Natural killer cell (primary cell): ENCODE data around the gene HOXC12. TPM values are rescaled to one million over a fixed set of nuclear protein-coding genes. Genes with fewer than 3 reads are reported as not detected.

Experiments used
- ATAC-seq, 3 donors: fragments of 150-1000 bp in 2 of 3; fragments of 200-7000 bp in 1 of 3; cut with Tn5 transposase; 1 replicate in 1 of 3; 2 replicates in 2 of 3; pipeline ENCODE4 v1.10.0; 2021; ENCODE audit warnings: mild to moderate bottlenecking in 2 of 3, moderate library complexity in 2 of 3
- DNase-seq, 2 donors: peaks; one replicate each; pipeline versions ENCODE4 v3.0.0 to v3.0.0-alpha.2; 2013 to 2021; ENCODE audit warnings: mixed read lengths in 1 of 2
- H3K27ac ChIP-seq: one replicate; pipeline ENCODE4 v1.5.1; 2013; ENCODE audit warnings: mild to moderate bottlenecking, low read length
- H3K27me3 ChIP-seq: one replicate; pipeline ENCODE4 v1.6.1; 2013; ENCODE audit warnings: low read length; ENCODE audit not compliant: control insufficient read depth, insufficient read depth
- H3K36me3 ChIP-seq: one replicate; pipeline ENCODE4 v1.6.1; 2013; ENCODE audit warnings: low read length; ENCODE audit not compliant: control insufficient read depth, insufficient read depth
- H3K4me1 ChIP-seq: one replicate; pipeline ENCODE4 v1.6.1; 2013; ENCODE audit warnings: low read length; ENCODE audit not compliant: control insufficient read depth, insufficient read depth
- H3K4me3 ChIP-seq: one replicate; pipeline ENCODE4 v1.5.1; 2013; ENCODE audit warnings: low read length
- H3K9me3 ChIP-seq: one replicate; pipeline ENCODE4 v1.6.1; 2013; ENCODE audit warnings: low read length; ENCODE audit not compliant: control insufficient read depth, insufficient read depth
- H3K27ac Mint-ChIP-seq, 2 donors: one replicate each; pipeline ENCODE4 v1.8.0; 2022; ENCODE audit warnings: mild to moderate bottlenecking in 2 of 2, mixed read lengths in 2 of 2, moderate library complexity in 1 of 2
- H3K27me3 Mint-ChIP-seq, 2 donors: one replicate each; pipeline ENCODE4 v1.8.0; 2022; ENCODE audit warnings: low read depth in 2 of 2, mixed read lengths in 2 of 2
- H3K36me3 Mint-ChIP-seq: one replicate; pipeline ENCODE4 v1.8.0; 2022; ENCODE audit warnings: mixed read lengths
- H3K4me1 Mint-ChIP-seq, 2 donors: one replicate each; pipeline ENCODE4 v1.8.0; 2022; ENCODE audit warnings: mixed read lengths in 2 of 2
- H3K4me3 Mint-ChIP-seq: one replicate; pipeline ENCODE4 v1.8.0; 2022; ENCODE audit warnings: mild to moderate bottlenecking, moderate library complexity, mixed read lengths
- H3K9me3 Mint-ChIP-seq, 2 donors: one replicate each; pipeline ENCODE4 v1.8.0; 2022; ENCODE audit warnings: mixed read lengths in 2 of 2
- WGBS: methylation state at CpG from one replicate; pipeline ENCODE4 v1.1.7; 2013; ENCODE audit warnings: missing lambda C conversion rate; ENCODE audit not compliant: insufficient coverage; 5-methylcytosine and 5-hydroxymethylcytosine counted together
- intact Hi-C: fragments of 100-400 bp; cut with micrococcal nuclease; formaldehyde crosslinking; loops from one replicate; pipeline ENCODE4 v1.14.2; 2022
- total RNA-seq, 4 donors: library from RNA; stranded (reverse); fragments of 120-200 nt in 1 of 4; gene quantifications; one replicate each; pipeline versions ENCODE4 v1.2.3 to v1.2.4, GENCODE V29; 2013 to 2022
- TF ChIP-seq, protein P1 (sequence below): fragments of 200-600 bp; IDR thresholded peaks from one replicate; pipeline ENCODE4 v1.8.0; 2022; ENCODE audit warnings: antibody characterized with exemption

Gene HOXC12
- total RNA-seq, 3 donors from 2014 or later (not counting 1 experiment from before 2014, with no cell fraction given): not detected

DNA sequence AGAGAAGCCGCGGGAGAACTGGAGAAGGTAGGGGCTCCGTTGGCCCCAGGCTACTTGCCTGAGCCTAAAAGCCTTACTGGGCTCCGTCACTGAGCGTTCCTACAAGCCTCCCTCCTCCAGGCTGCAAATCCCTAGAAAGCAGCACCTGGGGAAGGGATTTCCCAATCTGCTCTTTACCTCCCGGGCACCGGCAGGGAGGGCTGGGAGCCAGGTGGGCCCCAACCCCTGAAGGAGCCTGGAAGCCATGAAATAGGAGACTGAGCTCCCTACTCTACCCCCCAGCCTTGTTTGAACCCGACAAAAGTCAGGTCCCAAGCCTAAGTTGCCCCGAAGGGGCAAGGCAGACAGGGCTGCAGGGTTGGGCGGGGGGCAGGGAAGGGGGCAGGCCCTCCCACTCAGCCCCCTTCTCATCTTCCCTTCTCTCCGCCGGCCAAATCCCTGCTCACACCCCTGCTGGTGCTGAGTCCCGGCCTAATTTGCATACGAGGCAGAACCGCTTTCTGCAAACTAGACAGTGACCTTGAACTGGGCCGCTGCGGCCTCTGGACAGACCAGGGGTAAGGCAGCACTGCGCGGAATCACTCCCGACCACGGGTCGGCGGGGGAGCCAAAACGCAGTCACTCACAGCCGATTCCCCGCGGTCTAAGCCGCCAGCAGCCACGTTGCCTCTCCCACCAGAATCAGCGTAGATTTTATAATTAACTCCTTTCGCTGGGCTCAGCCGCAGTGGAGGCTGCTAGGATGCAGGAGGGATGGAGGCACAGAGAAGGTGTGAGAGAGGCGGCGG, 3.7 kb upstream of the HOXC12 start:
- H3K27me3 ChIP-seq: peaks cover 83% of the 10 kb centered on the region
- peaks cover 18% of the 10 kb centered on the region for H3K4me1 ChIP-seq
- peaks cover 4 to 5% of the 10 kb centered on the region in 2 donors for H3K4me1 Mint-ChIP-seq
- no peaks in the 10 kb centered on the region for H3K36me3 Mint-ChIP-seq
- no peak overlapping the region for H3K4me3 ChIP-seq
- ATAC-seq (no peak), DNase-seq (no peak)
- intact Hi-C loops: no loop called here
- peak overlapping the region; percentile 17 for H3K4me3 Mint-ChIP-seq
- H3K9me3 ChIP-seq: peaks cover 5% of the 10 kb centered on the region
- peak overlapping the region in 1 of 2 donors; percentile 75 for H3K27ac Mint-ChIP-seq
- WGBS: 8% methylated on average over 34 of the region's 34 CpGs
- H3K27me3 Mint-ChIP-seq: peaks cover 67 to 78% of the 10 kb centered on the region in 2 donors
- H3K9me3 Mint-ChIP-seq: no peaks in the 10 kb centered on the region
- no peaks in the 10 kb centered on the region for H3K36me3 ChIP-seq
- TF ChIP-seq, protein P1, sequence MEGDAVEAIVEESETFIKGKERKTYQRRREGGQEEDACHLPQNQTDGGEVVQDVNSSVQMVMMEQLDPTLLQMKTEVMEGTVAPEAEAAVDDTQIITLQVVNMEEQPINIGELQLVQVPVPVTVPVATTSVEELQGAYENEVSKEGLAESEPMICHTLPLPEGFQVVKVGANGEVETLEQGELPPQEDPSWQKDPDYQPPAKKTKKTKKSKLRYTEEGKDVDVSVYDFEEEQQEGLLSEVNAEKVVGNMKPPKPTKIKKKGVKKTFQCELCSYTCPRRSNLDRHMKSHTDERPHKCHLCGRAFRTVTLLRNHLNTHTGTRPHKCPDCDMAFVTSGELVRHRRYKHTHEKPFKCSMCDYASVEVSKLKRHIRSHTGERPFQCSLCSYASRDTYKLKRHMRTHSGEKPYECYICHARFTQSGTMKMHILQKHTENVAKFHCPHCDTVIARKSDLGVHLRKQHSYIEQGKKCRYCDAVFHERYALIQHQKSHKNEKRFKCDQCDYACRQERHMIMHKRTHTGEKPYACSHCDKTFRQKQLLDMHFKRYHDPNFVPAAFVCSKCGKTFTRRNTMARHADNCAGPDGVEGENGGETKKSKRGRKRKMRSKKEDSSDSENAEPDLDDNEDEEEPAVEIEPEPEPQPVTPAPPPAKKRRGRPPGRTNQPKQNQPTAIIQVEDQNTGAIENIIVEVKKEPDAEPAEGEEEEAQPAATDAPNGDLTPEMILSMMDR: no peak
- H3K27ac ChIP-seq: no peak overlapping the region

DNA sequence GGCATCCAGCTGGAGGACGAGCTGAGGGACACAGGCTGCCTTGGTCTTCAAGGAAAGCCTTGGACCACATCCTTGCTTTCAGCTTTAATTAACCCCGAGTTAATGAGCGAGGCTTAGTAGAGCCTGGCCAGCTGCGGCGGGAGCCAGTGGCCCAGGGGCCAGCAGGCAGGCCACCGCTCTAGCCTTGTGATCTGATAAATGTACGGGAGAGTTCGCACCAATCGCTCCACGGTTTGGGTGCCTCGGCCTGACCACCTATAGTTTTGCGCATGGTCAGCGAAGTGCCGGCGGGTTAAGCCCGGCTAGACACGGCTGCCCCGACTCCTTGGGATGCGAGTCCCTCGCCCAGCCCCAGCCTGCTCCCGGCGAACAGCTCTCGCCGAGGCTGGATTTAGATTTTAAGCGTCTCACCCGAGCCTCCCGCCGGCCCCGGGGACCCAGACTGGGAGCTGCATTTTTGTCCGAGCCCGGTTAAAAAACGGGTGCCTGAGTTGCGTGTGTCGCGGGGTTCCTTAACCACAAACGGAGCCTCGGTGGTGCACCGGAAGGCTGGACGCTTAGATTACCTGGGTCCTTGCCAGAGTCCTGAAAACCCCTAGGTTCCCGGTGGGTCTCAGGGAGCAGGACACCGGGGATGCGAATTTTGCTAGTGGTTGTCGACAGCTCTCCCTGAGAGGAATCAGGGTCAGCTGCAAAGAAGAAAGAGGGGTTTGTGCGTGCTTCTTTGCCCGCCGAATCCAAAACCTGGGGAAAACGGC, 2.9 kb upstream of the HOXC12 start:
- TF ChIP-seq, protein P1: no peak
- ATAC-seq: no peak
- H3K4me1 ChIP-seq: peaks cover 25% of the 10 kb centered on the region
- DNase-seq: no peak
- Mint-ChIP-seq H3K36me3 (no peaks in the 10 kb centered on the region), H3K4me3 (no peak overlapping the region), H3K27ac (peak overlapping the region in 1 of 2 donors; percentile 75), H3K27me3 (peaks cover 67 to 76% of the 10 kb centered on the region in 2 donors), H3K4me1 (peaks cover 9 to 10% of the 10 kb centered on the region in 2 donors), H3K9me3 (no peaks in the 10 kb centered on the region)
- 5% methylated on average over 47 of the region's 47 CpGs for WGBS
- H3K36me3 ChIP-seq: no peaks in the 10 kb centered on the region
- H3K9me3 ChIP-seq: peaks cover 5% of the 10 kb centered on the region
- H3K27me3 ChIP-seq: peaks cover 83% of the 10 kb centered on the region
- no peak overlapping the region for H3K4me3 ChIP-seq
- H3K27ac ChIP-seq: no peak overlapping the region
- intact Hi-C loops: no loop called here

DNA sequence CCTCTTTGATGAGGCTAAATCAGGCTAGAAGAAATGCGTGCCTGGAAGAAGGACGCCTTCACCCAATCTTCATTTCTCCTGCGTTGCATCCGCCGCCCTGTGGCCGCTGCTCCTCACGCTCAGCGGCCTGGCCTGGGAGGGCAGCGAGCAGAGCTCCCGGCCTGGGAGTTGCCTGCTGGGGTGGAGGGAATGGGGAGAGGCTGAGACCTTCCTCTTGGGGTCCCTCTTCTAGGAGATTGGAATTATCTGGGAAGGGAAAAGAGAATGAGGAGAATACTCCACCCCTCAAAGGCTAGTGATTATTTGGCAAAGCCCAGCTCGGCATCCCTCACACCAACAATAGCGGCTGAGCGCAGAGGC, 2.4 kb upstream of the HOXC12 start:
- DNase-seq (no peak), ATAC-seq (no peak)
- TF ChIP-seq, protein P1: no peak
- H3K27me3 ChIP-seq: peaks cover 84% of the 10 kb centered on the region
- no peak overlapping the region for H3K4me3 Mint-ChIP-seq
- H3K4me1 Mint-ChIP-seq: peaks cover 12 to 14% of the 10 kb centered on the region in 2 donors
- no peaks in the 10 kb centered on the region for H3K36me3 ChIP-seq
- peaks cover 68 to 80% of the 10 kb centered on the region in 2 donors for H3K27me3 Mint-ChIP-seq
- intact Hi-C loops: no loop called here
- H3K9me3 Mint-ChIP-seq: no peaks in the 10 kb centered on the region
- H3K36me3 Mint-ChIP-seq: no peaks in the 10 kb centered on the region
- peaks cover 31% of the 10 kb centered on the region for H3K4me1 ChIP-seq
- H3K27ac Mint-ChIP-seq: peak overlapping the region in 1 of 2 donors; percentile 75
- H3K4me3 ChIP-seq: no peak overlapping the region
- H3K9me3 ChIP-seq: peaks cover 5% of the 10 kb centered on the region
- 4% methylated on average over 13 of the region's 13 CpGs for WGBS
- H3K27ac ChIP-seq: no peak overlapping the region
